Erythroblast (primary cell): Measurements from ENCODE around the gene SLC25A46.

Source experiments
- GATA1 ChIP-seq: IDR thresholded peaks from 2 replicates; pipeline ENCODE4 v1.6.1; 2011; ENCODE audit warnings: low read depth, mild to moderate bottlenecking, control low read depth, low read length, moderate library complexity
- POLR2A ChIP-seq: IDR thresholded peaks from 2 replicates; pipeline ENCODE4 v1.6.1; 2011; ENCODE audit warnings: mild to moderate bottlenecking, low read length

GRCh38 chr5:110738812-110739651 is at the start of gene SLC25A46:
- TF ChIP-seq POLR2A (peak; percentile 82), GATA1 (no peak)
